GM12878 (cell line): ENCODE data around the gene ABR. TPM values are rescaled to one million over a fixed set of nuclear protein-coding genes. Genes with fewer than 3 reads are reported as not detected.

Source experiments
- ATAC-seq: fragments of 200-7000 bp; cut with Tn5 transposase; 3 replicates; pipeline ENCODE4 v1.9.1; 2020; ENCODE audit warnings: mild to moderate bottlenecking, moderate library complexity
- BruUV-seq: library from RNA; stranded (reverse); fragments of 400-500 nt; replicated peaks from 2 replicates; lab custom pipeline; 2021; lab: Mats Ljungman, UMichigan
- CTCF ChIA-PET: fragments of 300-600 bp; sonication (Branson Sonifier 250); formaldehyde crosslinking; extraction: SDS; loops from one replicate; lab custom pipeline; 2021; ENCODE audit warnings: inconsistent platforms; lab: Yijun Ruan, JAX
- POLR2A ChIA-PET: fragments of 350-600 bp; formaldehyde crosslinking; extraction: SDS; loops from one replicate; lab custom pipeline; 2021; ENCODE audit warnings: inconsistent platforms; lab: Charles Lee
- RAD21 ChIA-PET: fragments of 300-600 bp; sonication (Branson Sonifier 250); formaldehyde crosslinking; loops from one replicate; lab custom pipeline; 2023; ENCODE audit warnings: antibody characterized with exemption; ENCODE audit not compliant: unreplicated experiment; lab: Charles Lee
- SMC1A ChIA-PET: fragments of 300-600 bp; sonication (Branson Sonifier 250); formaldehyde crosslinking; loops from one replicate; lab custom pipeline; 2023; ENCODE audit not compliant: unreplicated experiment, uncharacterized antibody; lab: Charles Lee
- DNase-seq: peaks from one replicate; pipeline ENCODE4 v3.0.0-alpha.2; 2011; ENCODE audit warnings: low read depth, low spot score
- FAIRE-seq: peaks from 3 replicates; lab custom pipeline; 2011; peaks lifted over from hg19 to GRCh38; lab: Jason Lieb, UNC
- H2AFZ ChIP-seq: 2 replicates; pipeline ENCODE4 v1.6.0; 2011; ENCODE audit warnings: low read depth, low read length, control low read depth; ENCODE audit not compliant: control insufficient read depth
- H3K27ac ChIP-seq: 2 replicates; pipeline ENCODE4 v1.5.1; 2011; ENCODE audit warnings: control low read depth; ENCODE audit not compliant: control insufficient read depth, insufficient read depth
- H3K27me3 ChIP-seq, 2 experiments: replicated peaks in 1 of 2; 2 replicates each; pipeline versions ENCODE4 v1.6.0 to v1.6.1; 2011; ENCODE audit warnings: low read length in 1 of 2; ENCODE audit not compliant: control insufficient read depth in 2 of 2, insufficient read depth in 2 of 2
- H3K36me3 ChIP-seq, 2 experiments: 2 replicates each; pipeline ENCODE4 v1.5.1; 2011; ENCODE audit warnings: low read length in 1 of 2; ENCODE audit not compliant: control insufficient read depth in 2 of 2, insufficient read depth in 2 of 2
- H3K4me1 ChIP-seq: 2 replicates; pipeline ENCODE4 v1.6.1; 2011; ENCODE audit warnings: mild to moderate bottlenecking, low read length, moderate library complexity, mixed read lengths; ENCODE audit not compliant: control insufficient read depth, insufficient read depth
- H3K4me2 ChIP-seq: 2 replicates; pipeline ENCODE4 v1.6.0; 2011; ENCODE audit warnings: control low read depth; ENCODE audit not compliant: control insufficient read depth, insufficient read depth
- H3K4me3 ChIP-seq: fragments of 200-600 bp; sonication (generic); 2 replicates; pipeline ENCODE4 v1.5.1; 2016
- H3K79me2 ChIP-seq: 2 replicates; pipeline ENCODE4 v1.6.0; 2011; ENCODE audit warnings: low read length; ENCODE audit not compliant: control insufficient read depth, insufficient read depth
- H3K9ac ChIP-seq: 2 replicates; pipeline ENCODE4 v1.8.0; 2011; ENCODE audit warnings: low read length, control low read depth, mixed read lengths; ENCODE audit not compliant: control insufficient read depth, insufficient read depth
- H3K9me3 ChIP-seq: replicated peaks from 3 replicates; pipeline ENCODE4 v1.5.1; 2011; ENCODE audit warnings: mild to moderate bottlenecking, low read length; ENCODE audit not compliant: control insufficient read depth, insufficient read depth
- H4K20me1 ChIP-seq: 2 replicates; pipeline ENCODE4 v1.6.0; 2011; ENCODE audit not compliant: control insufficient read depth, insufficient read depth
- CEBPB ChIP-seq, 2 experiments: fragments of 150-350 bp in 1 of 2; IDR thresholded peaks; 2 replicates each; pipeline ENCODE4 v1.6.1; 2012 to 2014; ENCODE audit warnings: low read depth in 2 of 2, low read length in 2 of 2, borderline replicate concordance in 1 of 2, inconsistent platforms in 1 of 2
- CHD4 ChIP-seq: fragments of 200-600 bp; sonication (generic); IDR thresholded peaks from 2 replicates; pipeline ENCODE4 v1.6.1; 2016; ENCODE audit warnings: mild to moderate bottlenecking
- DPF2 ChIP-seq: fragments of 450-650 bp; IDR thresholded peaks from 2 replicates; pipeline ENCODE4 v1.6.1; 2017; ENCODE audit warnings: mild to moderate bottlenecking
- EGR1 ChIP-seq, 2 experiments: IDR thresholded peaks; 1 replicate in 1 of 2; 2 replicates in 1 of 2; pipeline ENCODE4 v1.6.1; 2011 to 2012; ENCODE audit warnings: low read depth in 2 of 2, low read length in 2 of 2, borderline replicate concordance in 1 of 2, mild to moderate bottlenecking in 1 of 2, moderate library complexity in 1 of 2
- HCFC1 ChIP-seq: fragments of 150-350 bp; IDR thresholded peaks from 2 replicates; pipeline ENCODE4 v1.6.1; 2014; ENCODE audit warnings: low read length
- LARP7 ChIP-seq: fragments of 450-650 bp; IDR thresholded peaks from 2 replicates; pipeline ENCODE4 v1.6.1; 2017; ENCODE audit warnings: mild to moderate bottlenecking
- NBN ChIP-seq: fragments of 450-650 bp; IDR thresholded peaks from 2 replicates; pipeline ENCODE4 v1.6.1; 2016
- NR2C2 ChIP-seq: IDR thresholded peaks from 2 replicates; pipeline ENCODE4 v1.6.1; 2011; ENCODE audit warnings: borderline replicate concordance, low read depth; ENCODE audit not compliant: control insufficient read depth, insufficient read length
- TARDBP ChIP-seq: IDR thresholded peaks from 2 replicates; pipeline ENCODE4 v1.6.1; 2016; ENCODE audit warnings: borderline replicate concordance
- ZNF217 ChIP-seq: fragments of 450-650 bp; IDR thresholded peaks from 2 replicates; pipeline ENCODE4 v1.6.1; 2017; ENCODE audit warnings: antibody characterized with exemption, mild to moderate bottlenecking
- WGBS: methylation state at CpG from one replicate; pipeline ENCODE4 v1.1.6; 2016; ENCODE audit warnings: low lambda C conversion rate; ENCODE audit not compliant: insufficient replicate concordance, insufficient coverage; ENCODE audit errors: missing lambda C conversion rate; 5-methylcytosine and 5-hydroxymethylcytosine counted together
- in situ Hi-C: fragments of 300-500 bp; cut with MboI; formaldehyde crosslinking; loops from 9 replicates; pipeline ENCODE4 v1.14.3; 2018; ENCODE audit warnings: mixed read lengths
- intact Hi-C: fragments of 100-400 bp; cut with micrococcal nuclease; formaldehyde crosslinking; loops from one replicate; pipeline ENCODE4 v1.14.2; 2022; ENCODE audit not compliant: unreplicated experiment
- polyA plus RNA-seq, 11 experiments: library from polyadenylated mRNA; depleted of rRNA in 4 of 11; unstranded in 6 of 11; stranded (reverse) in 5 of 11; fragments of >200 nt; fragmentation: Nextera tagmentation in 4 of 11; fragmentation: Illumina TruSeq in 1 of 11; extraction: Ambion mirVana in 4 of 11; extraction: Trizol in 1 of 11; gene quantifications; 1 replicate in 1 of 11; 2 replicates in 10 of 11; pipeline versions ENCODE4 v1.2.1 to v1.2.3, GENCODE V29; 2011 to 2016; ENCODE audit warnings: inconsistent platforms in 2 of 11, missing spikeins in 2 of 11, low read depth in 1 of 11
- total RNA-seq, 4 experiments: library from RNA; depleted of rRNA in 3 of 4; stranded (reverse); fragments of >200 nt in 3 of 4; fragmentation: Illumina TruSeq in 1 of 4; extraction: Trizol in 1 of 4; gene quantifications; 2 replicates each; pipeline versions ENCODE4 v1.2.1 to v1.2.3, GENCODE V29; 2013 to 2021
- TF ChIP-seq, protein P1 (sequence below): fragments of 450-650 bp; IDR thresholded peaks from 2 replicates; pipeline ENCODE4 v1.6.1; 2018; ENCODE audit warnings: borderline replicate concordance, mild to moderate bottlenecking; ENCODE audit not compliant: partially characterized antibody
- TF ChIP-seq, protein P2 (sequence below): fragments of 450-650 bp; IDR thresholded peaks from 2 replicates; pipeline ENCODE4 v1.6.1; 2016; ENCODE audit warnings: mild to moderate bottlenecking

Gene ABR
- total and polyA plus RNA-seq, 10 of the 15 experiments (the other 5 are each of a cell fraction or from before 2014, with no cell fraction given) = 1.4 to 112 (median 30.0) TPM

- Histone ChIP-seq H3K36me3 (peaks cover 10 to 15% of the 10 kb centered on the region in 2 experiments; a peak in 3 of 4 replicates), H4K20me1 (no peaks in the 10 kb centered on the region), H3K27me3 (no peaks in the 10 kb centered on the region), H3K4me3 (no peak overlapping the region), H3K79me2 (no peaks in the 10 kb centered on the region), H3K9ac (no peak overlapping the region), H3K4me1 (no peaks in the 10 kb centered on the region), H2AFZ (no peak overlapping the region), H3K27ac (no peak overlapping the region), H3K9me3 (no peaks in the 10 kb centered on the region), H3K4me2 (no peak overlapping the region)
- ATAC-seq (no peak), FAIRE-seq (no peak), DNase-seq (no peak)
- RAD21 ChIA-PET = no interaction called here
- intact Hi-C loops = no loop called here
- no TSS peak for BruUV-seq
- POLR2A ChIA-PET = no interaction called here
- CTCF ChIA-PET = no interaction called here
- in situ Hi-C loops = no loop called here
- 91% methylated on average over 17 of the region's 17 CpGs for WGBS
- no peak for TF ChIP-seq TARDBP
- SMC1A ChIA-PET = no interaction called here
Measured at GRCh38 chr17:1035546-1036170, 144.1 kb downstream of the ABR start.

DNA sequence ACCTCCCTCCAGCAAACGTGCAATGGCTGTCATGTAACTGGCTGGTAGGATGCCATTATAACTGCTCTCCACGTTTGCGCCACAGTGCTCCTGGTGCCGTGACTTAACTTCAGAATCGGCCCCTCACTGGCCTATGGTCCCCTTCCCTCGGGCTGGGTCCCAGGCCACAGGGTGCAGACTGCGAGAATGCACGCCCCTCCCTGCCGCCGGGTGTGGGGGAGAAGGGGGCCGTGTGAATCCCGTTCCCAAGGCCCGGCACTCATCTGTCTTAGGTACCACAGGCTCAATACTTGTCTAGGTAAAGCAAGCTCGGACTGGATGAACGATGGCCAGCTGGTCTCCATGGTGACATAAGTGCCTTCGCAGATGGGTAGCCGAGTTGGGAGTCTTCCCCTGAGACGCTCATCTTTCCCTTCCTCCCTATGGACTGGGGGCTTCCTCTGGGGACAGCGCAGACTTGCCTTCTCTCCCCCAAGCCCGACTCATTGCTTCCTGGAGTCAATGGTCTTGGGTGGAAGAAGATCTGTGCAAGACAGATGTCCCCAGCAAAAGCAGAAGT lies 145.1 kb downstream of the ABR start:
- DNase-seq (no peak), ATAC-seq (no peak), FAIRE-seq (no peak)
- H2AFZ ChIP-seq = no peak overlapping the region
- in situ Hi-C loops = no loop called here
- 93% methylated on average over 20 of the region's 20 CpGs for WGBS
- no peak overlapping the region for H3K27ac ChIP-seq
- no peak overlapping the region for H3K4me3 ChIP-seq
- no peak overlapping the region for H3K9ac ChIP-seq
- no peaks in the 10 kb centered on the region for H3K79me2 ChIP-seq
- no peaks in the 10 kb centered on the region for H3K9me3 ChIP-seq
- SMC1A ChIA-PET = no interaction called here
- no peaks in the 10 kb centered on the region for H3K27me3 ChIP-seq
- peaks cover 10 to 12% of the 10 kb centered on the region in 2 experiments; a peak in 3 of 4 replicates for H3K36me3 ChIP-seq
- no peaks in the 10 kb centered on the region for H4K20me1 ChIP-seq
- CTCF ChIA-PET = no interaction called here
- POLR2A ChIA-PET = no interaction called here
- intact Hi-C loops = no loop called here
- RAD21 ChIA-PET = no interaction called here
- no peak overlapping the region for H3K4me2 ChIP-seq
- BruUV-seq = no TSS peak
- no peaks in the 10 kb centered on the region for H3K4me1 ChIP-seq
- TF ChIP-seq LARP7 (no peak), EGR1 (IDR thresholded peaks at IDR 0.05; ENCODE audit: borderline replicate concordance in 1 of 2, low read depth in 2 of 2, low read length in 2 of 2) (no peak), HCFC1 (no peak), NR2C2 (no peak), NBN (no peak), CEBPB (IDR thresholded peaks at IDR 0.05; ENCODE audit: borderline replicate concordance in 1 of 2, low read depth in 2 of 2, low read length in 2 of 2) (no peak), DPF2 (no peak), CHD4 (no peak), ZNF217 (no peak)
- TF ChIP-seq, protein P1, sequence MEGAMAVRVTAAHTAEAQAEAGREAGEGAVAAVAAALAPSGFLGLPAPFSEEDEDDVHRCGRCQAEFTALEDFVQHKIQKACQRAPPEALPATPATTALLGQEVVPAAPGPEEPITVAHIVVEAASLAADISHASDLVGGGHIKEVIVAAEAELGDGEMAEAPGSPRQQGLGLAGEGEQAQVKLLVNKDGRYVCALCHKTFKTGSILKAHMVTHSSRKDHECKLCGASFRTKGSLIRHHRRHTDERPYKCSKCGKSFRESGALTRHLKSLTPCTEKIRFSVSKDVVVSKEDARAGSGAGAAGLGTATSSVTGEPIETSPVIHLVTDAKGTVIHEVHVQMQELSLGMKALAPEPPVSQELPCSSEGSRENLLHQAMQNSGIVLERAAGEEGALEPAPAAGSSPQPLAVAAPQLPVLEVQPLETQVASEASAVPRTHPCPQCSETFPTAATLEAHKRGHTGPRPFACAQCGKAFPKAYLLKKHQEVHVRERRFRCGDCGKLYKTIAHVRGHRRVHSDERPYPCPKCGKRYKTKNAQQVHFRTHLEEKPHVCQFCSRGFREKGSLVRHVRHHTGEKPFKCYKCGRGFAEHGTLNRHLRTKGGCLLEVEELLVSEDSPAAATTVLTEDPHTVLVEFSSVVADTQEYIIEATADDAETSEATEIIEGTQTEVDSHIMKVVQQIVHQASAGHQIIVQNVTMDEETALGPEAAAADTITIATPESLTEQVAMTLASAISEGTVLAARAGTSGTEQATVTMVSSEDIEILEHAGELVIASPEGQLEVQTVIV = no peak
- TF ChIP-seq, protein P2, sequence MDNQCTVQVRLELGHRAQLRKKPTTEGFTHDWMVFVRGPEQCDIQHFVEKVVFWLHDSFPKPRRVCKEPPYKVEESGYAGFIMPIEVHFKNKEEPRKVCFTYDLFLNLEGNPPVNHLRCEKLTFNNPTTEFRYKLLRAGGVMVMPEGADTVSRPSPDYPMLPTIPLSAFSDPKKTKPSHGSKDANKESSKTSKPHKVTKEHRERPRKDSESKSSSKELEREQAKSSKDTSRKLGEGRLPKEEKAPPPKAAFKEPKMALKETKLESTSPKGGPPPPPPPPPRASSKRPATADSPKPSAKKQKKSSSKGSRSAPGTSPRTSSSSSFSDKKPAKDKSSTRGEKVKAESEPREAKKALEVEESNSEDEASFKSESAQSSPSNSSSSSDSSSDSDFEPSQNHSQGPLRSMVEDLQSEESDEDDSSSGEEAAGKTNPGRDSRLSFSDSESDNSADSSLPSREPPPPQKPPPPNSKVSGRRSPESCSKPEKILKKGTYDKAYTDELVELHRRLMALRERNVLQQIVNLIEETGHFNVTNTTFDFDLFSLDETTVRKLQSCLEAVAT = no peak
